ENCODE results near the gene C9orf50. TPM values are rescaled to one million over a fixed set of nuclear protein-coding genes. Genes with fewer than 3 reads are reported as not detected.

Gene C9orf50
- total and polyA plus RNA-seq, 2 experiments from 2014 or later, result not detected

GRCh38 chr9:129644902-129645301, 24.0 kb upstream of the C9orf50 start (continued):
- TF ChIP-seq, protein P1, sequence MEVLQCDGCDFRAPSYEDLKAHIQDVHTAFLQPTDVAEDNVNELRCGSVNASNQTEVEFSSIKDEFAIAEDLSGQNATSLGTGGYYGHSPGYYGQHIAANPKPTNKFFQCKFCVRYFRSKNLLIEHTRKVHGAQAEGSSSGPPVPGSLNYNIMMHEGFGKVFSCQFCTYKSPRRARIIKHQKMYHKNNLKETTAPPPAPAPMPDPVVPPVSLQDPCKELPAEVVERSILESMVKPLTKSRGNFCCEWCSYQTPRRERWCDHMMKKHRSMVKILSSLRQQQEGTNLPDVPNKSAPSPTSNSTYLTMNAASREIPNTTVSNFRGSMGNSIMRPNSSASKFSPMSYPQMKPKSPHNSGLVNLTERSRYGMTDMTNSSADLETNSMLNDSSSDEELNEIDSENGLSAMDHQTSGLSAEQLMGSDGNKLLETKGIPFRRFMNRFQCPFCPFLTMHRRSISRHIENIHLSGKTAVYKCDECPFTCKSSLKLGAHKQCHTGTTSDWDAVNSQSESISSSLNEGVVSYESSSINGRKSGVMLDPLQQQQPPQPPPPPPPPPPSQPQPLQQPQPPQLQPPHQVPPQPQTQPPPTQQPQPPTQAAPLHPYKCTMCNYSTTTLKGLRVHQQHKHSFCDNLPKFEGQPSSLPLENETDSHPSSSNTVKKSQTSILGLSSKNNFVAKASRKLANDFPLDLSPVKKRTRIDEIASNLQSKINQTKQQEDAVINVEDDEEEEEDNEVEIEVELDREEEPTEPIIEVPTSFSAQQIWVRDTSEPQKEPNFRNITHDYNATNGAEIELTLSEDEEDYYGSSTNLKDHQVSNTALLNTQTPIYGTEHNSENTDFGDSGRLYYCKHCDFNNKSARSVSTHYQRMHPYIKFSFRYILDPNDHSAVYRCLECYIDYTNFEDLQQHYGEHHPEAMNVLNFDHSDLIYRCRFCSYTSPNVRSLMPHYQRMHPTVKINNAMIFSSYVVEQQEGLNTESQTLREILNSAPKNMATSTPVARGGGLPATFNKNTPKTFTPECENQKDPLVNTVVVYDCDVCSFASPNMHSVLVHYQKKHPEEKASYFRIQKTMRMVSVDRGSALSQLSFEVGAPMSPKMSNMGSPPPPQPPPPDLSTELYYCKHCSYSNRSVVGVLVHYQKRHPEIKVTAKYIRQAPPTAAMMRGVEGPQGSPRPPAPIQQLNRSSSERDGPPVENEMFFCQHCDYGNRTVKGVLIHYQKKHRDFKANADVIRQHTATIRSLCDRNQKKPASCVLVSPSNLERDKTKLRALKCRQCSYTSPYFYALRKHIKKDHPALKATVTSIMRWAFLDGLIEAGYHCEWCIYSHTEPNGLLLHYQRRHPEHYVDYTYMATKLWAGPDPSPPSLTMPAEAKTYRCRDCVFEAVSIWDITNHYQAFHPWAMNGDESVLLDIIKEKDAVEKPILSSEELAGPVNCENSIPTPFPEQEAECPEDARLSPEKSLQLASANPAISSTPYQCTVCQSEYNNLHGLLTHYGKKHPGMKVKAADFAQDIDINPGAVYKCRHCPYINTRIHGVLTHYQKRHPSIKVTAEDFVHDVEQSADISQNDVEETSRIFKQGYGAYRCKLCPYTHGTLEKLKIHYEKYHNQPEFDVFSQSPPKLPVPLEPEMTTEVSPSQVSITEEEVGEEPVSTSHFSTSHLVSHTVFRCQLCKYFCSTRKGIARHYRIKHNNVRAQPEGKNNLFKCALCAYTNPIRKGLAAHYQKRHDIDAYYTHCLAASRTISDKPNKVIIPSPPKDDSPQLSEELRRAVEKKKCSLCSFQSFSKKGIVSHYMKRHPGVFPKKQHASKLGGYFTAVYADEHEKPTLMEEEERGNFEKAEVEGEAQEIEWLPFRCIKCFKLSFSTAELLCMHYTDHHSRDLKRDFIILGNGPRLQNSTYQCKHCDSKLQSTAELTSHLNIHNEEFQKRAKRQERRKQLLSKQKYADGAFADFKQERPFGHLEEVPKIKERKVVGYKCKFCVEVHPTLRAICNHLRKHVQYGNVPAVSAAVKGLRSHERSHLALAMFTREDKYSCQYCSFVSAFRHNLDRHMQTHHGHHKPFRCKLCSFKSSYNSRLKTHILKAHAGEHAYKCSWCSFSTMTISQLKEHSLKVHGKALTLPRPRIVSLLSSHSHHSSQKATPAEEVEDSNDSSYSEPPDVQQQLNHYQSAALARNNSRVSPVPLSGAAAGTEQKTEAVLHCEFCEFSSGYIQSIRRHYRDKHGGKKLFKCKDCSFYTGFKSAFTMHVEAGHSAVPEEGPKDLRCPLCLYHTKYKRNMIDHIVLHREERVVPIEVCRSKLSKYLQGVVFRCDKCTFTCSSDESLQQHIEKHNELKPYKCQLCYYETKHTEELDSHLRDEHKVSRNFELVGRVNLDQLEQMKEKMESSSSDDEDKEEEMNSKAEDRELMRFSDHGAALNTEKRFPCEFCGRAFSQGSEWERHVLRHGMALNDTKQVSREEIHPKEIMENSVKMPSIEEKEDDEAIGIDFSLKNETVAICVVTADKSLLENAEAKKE (CRISPR knock-in tag; IDR thresholded peaks at IDR 0.05), result no peak
- TF ChIP-seq ETS1 (IDR thresholded peaks at IDR 0.05), result no peak

DNA sequence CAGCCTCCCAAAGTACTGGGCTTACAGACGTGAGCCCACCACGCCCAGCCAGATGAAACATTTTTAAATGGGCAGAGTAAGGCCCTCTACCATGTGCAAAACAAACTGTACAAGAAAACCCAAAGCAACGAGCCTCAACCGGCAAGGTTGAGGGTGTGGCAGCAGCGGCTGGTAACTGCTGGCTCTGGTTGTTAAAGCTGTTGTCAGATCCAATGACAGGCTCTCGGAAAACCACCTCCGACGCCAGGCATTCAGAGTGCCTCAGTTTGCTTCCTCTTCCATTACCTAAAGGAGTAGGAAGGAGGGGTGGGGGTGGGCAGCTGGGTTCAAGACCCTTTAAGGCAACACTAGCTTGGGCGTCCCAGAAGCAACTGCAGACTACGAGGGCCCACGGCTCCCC, 23.5 kb upstream of the C9orf50 start:
- Mint-ChIP-seq H3K4me1 (peaks cover 9% of the 10 kb centered on the region), H3K36me3 (ENCODE audit: low read depth) (no peaks in the 10 kb centered on the region; the same call in 2 of the 3 replicates), H3K27me3 (ENCODE audit: insufficient read depth, low read depth, poor library complexity) (peaks cover 15% of the 10 kb centered on the region), H3K4me3 (no peak overlapping the region), H3K9me3 (no peaks in the 10 kb centered on the region; the same call in 2 of the 3 replicates), H3K27ac (no peak overlapping the region)
- no peak overlapping the region for H3K27ac ChIP-seq (ENCODE audit: low read depth)
- H3K4me1 ChIP-seq (ENCODE audit: insufficient read depth), result no peaks in the 10 kb centered on the region
- DNase-seq (ENCODE audit: low spot score), result no peak
- no peak overlapping the region for H2AFZ ChIP-seq
- no peaks in the 10 kb centered on the region for H3K27me3 ChIP-seq (ENCODE audit: insufficient read depth)
- H3K36me3 ChIP-seq (ENCODE audit: insufficient read depth), result no peaks in the 10 kb centered on the region
- no peak for ATAC-seq
- H4K20me1 ChIP-seq (replicated peaks; ENCODE audit: insufficient read depth), result peaks cover 8% of the 10 kb centered on the region
- H3K9me2 ChIP-seq (ENCODE audit: insufficient read depth), result no peaks in the 10 kb centered on the region
- H3K4me3 ChIP-seq, result no peak overlapping the region
- H3F3A ChIP-seq (replicated peaks; ENCODE audit: low read depth), result no peaks in the 10 kb centered on the region
- H3K4me2 ChIP-seq, result no peak overlapping the region
- H3K79me2 ChIP-seq (replicated peaks; ENCODE audit: insufficient read depth), result peaks cover 10% of the 10 kb centered on the region
- TF ChIP-seq REST (IDR thresholded peaks at IDR 0.05; ENCODE audit: unreplicated experiment), result no peak
- TF ChIP-seq, protein P2, sequence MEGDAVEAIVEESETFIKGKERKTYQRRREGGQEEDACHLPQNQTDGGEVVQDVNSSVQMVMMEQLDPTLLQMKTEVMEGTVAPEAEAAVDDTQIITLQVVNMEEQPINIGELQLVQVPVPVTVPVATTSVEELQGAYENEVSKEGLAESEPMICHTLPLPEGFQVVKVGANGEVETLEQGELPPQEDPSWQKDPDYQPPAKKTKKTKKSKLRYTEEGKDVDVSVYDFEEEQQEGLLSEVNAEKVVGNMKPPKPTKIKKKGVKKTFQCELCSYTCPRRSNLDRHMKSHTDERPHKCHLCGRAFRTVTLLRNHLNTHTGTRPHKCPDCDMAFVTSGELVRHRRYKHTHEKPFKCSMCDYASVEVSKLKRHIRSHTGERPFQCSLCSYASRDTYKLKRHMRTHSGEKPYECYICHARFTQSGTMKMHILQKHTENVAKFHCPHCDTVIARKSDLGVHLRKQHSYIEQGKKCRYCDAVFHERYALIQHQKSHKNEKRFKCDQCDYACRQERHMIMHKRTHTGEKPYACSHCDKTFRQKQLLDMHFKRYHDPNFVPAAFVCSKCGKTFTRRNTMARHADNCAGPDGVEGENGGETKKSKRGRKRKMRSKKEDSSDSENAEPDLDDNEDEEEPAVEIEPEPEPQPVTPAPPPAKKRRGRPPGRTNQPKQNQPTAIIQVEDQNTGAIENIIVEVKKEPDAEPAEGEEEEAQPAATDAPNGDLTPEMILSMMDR (conservative IDR thresholded peaks at IDR 0.05; ENCODE audit: low read depth in 2 of 2), result no peak
- no peak for TF ChIP-seq STAT1 (IDR thresholded peaks at IDR 0.05; ENCODE audit: unreplicated experiment)
- no peak for TF ChIP-seq ETS1 (IDR thresholded peaks at IDR 0.05)
- no peak for TF ChIP-seq JUNB (IDR thresholded peaks at IDR 0.05; ENCODE audit: unreplicated experiment)
- no peak for TF ChIP-seq ZNF331 (CRISPR knock-in tag; IDR thresholded peaks at IDR 0.05; ENCODE audit: low read depth)
- no peak for TF ChIP-seq ZNF114 (CRISPR knock-in tag; IDR thresholded peaks at IDR 0.05)
- no peak for TF ChIP-seq EZH2phosphoT487 (IDR thresholded peaks at IDR 0.05; ENCODE audit: unreplicated experiment)
- TF ChIP-seq CREB1 (CRISPR knock-in tag; IDR thresholded peaks at IDR 0.05; ENCODE audit: low read depth), result no peak
- TF ChIP-seq NANOG (IDR thresholded peaks at IDR 0.05; ENCODE audit: borderline replicate concordance), result no peak
- no peak for TF ChIP-seq POLR2AphosphoS5 (IDR thresholded peaks at IDR 0.05; ENCODE audit: low read depth)

Data from GM23338 (cell line).